Left kidney (tissue), 2 donors: ENCODE measurements around the gene INPP4A. TPM values are rescaled to one million over a fixed set of nuclear protein-coding genes. Genes with fewer than 3 reads are reported as not detected.

ENCODE experiments used
- DNase-seq: peaks from one replicate; pipeline ENCODE4 v3.0.0-alpha.2; 2013
- polyA plus RNA-seq: library from polyadenylated mRNA; unstranded; fragments of 120-200 nt; gene quantifications from one replicate; pipeline ENCODE4 v1.2.1, GENCODE V29; 2013; ENCODE audit not compliant: insufficient read length

INPP4A gene
- polyA plus RNA-seq, 1 donor, result 26.7 TPM

GRCh38 chr2:98563394-98563793, 118.7 kb downstream of the INPP4A start:
- no peak for DNase-seq

DNA sequence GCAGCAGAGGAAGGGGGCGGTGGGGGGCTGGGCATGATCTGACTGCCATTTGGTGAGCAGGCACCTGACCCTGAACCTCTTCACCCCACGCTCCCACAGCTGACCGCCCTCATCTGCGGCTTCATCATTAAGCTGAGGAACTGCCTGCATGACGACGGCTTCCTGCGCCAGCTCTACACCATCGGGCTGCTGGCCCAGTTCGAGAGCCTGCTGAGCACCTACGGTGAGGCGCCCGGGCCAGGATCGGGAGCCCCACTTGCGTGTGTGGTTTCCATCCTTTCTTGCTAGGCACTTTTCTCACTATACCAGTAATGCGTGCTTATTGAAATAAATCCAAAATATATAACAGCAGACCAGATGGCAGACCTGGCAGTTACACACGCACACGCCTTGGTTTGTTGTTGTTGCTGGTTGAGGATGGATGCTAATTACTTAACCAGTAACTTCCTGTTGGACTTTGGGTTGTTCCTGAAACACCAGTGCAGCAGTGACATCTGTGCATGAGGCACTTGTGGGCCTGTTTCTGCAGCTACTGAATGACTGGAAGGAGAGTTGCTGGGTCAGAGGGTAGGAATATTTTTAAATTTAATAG, 120.0 kb downstream of the INPP4A start:
- DNase-seq, result no peak

- DNase-seq, result no peak
These were observed 120.7 kb downstream of the INPP4A start for GRCh38 chr2:98565286-98565860.

DNA sequence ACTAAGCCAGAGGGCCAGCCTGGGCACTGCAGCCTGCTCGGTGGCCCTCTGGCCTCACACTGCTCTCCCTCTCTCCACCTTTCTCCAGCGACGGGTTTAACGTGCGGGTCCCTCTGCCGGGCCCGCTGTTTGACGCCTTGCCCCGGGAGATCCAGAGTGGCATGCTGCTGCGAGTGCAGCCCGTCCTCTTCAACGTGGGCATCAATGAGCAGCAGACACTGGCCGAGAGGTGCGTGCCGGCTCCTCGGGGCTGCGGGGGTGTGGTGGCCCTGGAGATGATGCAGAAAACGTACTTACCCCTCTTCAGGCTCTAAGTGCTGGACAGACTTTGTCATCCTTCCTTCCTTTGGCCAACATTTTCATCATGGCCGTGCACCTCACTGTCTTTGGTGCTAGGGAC, 121.3 kb downstream of the INPP4A start:
- DNase-seq, result no peak

- no peak for DNase-seq
These were observed 123.7 kb downstream of the INPP4A start for GRCh38 chr2:98568161-98568956.

DNA sequence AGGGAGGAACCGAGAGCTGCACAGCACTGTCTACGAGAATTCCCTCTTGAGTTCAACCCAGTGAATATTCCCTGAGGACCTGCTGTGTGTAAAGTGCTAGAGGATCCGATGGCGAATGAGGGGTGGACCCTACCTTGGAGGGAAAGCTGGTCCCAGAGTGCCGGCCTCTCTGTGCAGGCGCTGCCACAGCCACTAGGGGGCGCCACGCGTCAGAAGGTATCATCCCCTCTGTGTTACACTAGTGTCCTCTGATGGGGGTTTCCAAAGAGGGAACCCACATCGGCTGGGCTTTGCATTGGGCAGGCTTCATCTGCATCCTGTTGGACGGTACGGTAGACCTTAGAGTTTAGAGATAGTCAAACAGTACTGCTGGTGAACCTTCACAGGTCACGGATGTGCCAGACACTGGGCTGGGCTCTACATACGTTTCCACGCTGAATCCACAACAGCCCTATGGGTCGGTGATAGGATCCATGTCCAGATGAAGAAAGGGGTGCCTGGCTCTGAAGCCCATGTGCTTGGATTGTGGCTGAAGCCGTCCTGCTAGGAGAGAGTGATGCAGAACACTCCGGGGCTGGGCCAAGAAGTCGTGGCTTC, 124.6 kb downstream of the INPP4A start:
- DNase-seq, result no peak

GRCh38 chr2:98569915-98570314, 125.3 kb downstream of the INPP4A start:
- DNase-seq, result no peak

DNA sequence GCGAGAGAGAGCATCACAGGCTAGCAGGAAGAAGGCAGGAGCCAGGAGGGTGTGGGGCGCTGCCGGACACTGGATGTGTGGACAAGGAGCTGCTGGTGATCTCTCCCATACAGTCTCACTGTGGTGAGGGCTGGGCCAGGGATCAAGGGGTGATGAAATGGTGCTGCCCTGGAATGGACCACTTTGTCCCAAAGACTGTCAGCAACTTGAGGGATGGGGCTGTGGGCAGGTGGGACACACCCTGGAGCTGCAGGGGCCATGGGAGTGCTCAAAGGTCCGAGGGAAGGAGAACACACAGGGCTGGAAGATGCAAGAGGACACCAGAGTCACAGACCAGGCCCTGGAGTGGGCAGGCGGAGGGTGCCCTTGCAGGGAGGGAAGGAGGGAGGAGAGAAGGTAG, 125.7 kb downstream of the INPP4A start:
- no peak for DNase-seq

GRCh38 chr2:98571121-98571701, 126.6 kb downstream of the INPP4A start:
- no peak for DNase-seq

- no peak for DNase-seq
These were observed 127.1 kb downstream of the INPP4A start for GRCh38 chr2:98571796-98572195.

- no peak for DNase-seq
These were observed 127.6 kb downstream of the INPP4A start for GRCh38 chr2:98572211-98572610.

GRCh38 chr2:98572676-98573075, 128.0 kb downstream of the INPP4A start:
- DNase-seq, result no peak

- no peak for DNase-seq
These were observed 128.8 kb downstream of the INPP4A start for GRCh38 chr2:98573426-98573825.

- DNase-seq, result no peak
These were observed 132.1 kb downstream of the INPP4A start for GRCh38 chr2:98576666-98577312.

- no peak for DNase-seq
These were observed 132.7 kb downstream of the INPP4A start for GRCh38 chr2:98577313-98577712.

GRCh38 chr2:98578231-98578630, 133.6 kb downstream of the INPP4A start:
- DNase-seq, result no peak

- no peak for DNase-seq
These were observed 135.3 kb downstream of the INPP4A start for GRCh38 chr2:98579926-98580325.

GRCh38 chr2:98580656-98581284, 136.1 kb downstream of the INPP4A start:
- no peak for DNase-seq

GRCh38 chr2:98582523-98582922, 137.9 kb downstream of the INPP4A start:
- no peak for DNase-seq

DNA sequence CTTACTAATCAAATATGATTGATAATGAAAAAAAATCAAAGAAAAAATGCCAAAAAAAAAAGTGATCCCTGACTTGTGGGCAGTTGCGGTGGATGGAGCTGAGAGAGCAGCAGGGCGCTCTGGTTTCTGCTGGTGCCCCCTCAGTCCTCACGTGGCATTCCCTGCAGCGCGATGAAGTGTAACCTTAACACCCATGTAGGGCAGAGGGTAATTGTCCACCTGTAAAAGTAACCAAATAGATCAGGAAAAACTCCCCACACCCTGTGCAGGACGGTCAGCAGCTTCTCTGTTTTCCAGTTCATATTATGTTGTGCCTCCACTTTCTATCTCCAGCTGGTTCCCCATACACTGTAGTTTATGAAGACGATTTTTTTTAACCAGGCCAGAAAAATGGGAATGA, 138.6 kb downstream of the INPP4A start:
- no peak for DNase-seq

DNA sequence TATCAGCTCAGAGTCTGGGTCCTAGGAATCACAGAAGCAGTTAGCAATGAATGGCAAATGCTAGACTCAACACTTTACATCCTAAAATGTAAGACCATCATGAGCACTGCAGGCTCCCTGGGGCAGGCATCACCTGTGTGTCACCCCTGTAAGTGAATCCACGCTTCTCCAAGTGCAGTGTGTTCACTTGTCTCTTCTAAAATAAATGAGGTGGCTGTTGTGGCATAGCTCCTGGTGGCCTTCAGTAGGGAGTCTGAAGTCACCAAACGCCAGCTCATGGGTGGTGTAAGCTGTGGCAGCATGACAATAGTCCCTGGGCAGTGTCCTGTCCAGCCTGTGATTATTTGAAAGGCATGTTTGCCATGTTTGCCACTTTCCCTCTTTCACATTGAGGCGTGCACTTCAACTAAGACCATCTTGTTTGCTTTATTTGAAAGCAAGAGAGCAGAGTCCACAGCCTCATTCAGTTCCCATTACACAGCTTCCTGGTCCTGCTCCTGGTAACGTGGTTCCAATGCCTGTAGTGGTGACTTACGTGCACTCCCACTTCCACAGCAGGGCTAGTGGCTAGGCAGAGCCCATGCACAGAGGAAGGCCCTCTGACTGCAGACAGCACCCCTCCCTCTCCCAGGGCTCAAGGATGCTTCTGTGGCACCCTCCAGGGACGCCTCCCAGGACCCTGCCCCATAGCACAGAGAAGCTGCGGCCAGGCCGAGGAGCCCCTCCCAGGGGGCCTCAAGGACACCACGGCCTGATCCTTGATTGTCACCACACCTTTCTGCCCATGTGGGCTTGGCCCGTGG, 139.4 kb downstream of the INPP4A start:
- no peak for DNase-seq
